OCI-LY7 (cell line): ENCODE data around the gene BHLHE41. TPM values are rescaled to one million over a fixed set of nuclear protein-coding genes. Genes with fewer than 3 reads are reported as not detected.

Experiments used
- BruUV-seq: library from RNA; stranded (reverse); fragments of 400-500 nt; replicated peaks from 2 replicates; lab custom pipeline; 2021; lab: Mats Ljungman, UMichigan
- CTCF ChIA-PET: fragments of 300-600 bp; sonication (Branson Sonifier 250); formaldehyde crosslinking; loops from one replicate; lab custom pipeline; 2022; ENCODE audit warnings: antibody characterized with exemption; ENCODE audit not compliant: unreplicated experiment; lab: Charles Lee
- POLR2A ChIA-PET: fragments of 300-600 bp; sonication (Branson Sonifier 250); formaldehyde crosslinking; loops from one replicate; lab custom pipeline; 2022; ENCODE audit warnings: antibody characterized with exemption; lab: Charles Lee
- DNase-seq: peaks from one replicate; pipeline ENCODE4 v3.0.0-alpha.2; 2015; ENCODE audit warnings: low spot score
- H2AFZ ChIP-seq: fragments of 200-600 bp; sonication (generic), shearing (Covaris generic); 2 replicates; pipeline ENCODE4 v1.6.1; 2014; ENCODE audit warnings: mild to moderate bottlenecking, antibody characterized with exemption, low read length, moderate library complexity
- H3K27ac ChIP-seq: fragments of 200-600 bp; sonication (generic); 2 replicates; pipeline ENCODE4 v1.5.1; 2014; ENCODE audit warnings: mixed run types, low read depth, mild to moderate bottlenecking, moderate library complexity, low read length, inconsistent platforms; ENCODE audit not compliant: poor library complexity, severe bottlenecking
- H3K36me3 ChIP-seq: fragments of 200-600 bp; sonication (generic); 2 replicates; pipeline ENCODE4 v1.6.1; 2014; ENCODE audit warnings: mild to moderate bottlenecking, antibody characterized with exemption, low read length, moderate library complexity, mixed read lengths; ENCODE audit not compliant: insufficient read depth
- H3K4me1 ChIP-seq: fragments of 200-600 bp; sonication (generic); 2 replicates; pipeline ENCODE4 v1.5.1; 2014; ENCODE audit warnings: mild to moderate bottlenecking, low read length; ENCODE audit not compliant: insufficient read depth, poor library complexity, severe bottlenecking
- H3K4me2 ChIP-seq: fragments of 200-600 bp; sonication (generic); 2 replicates; pipeline ENCODE4 v1.6.1; 2014; ENCODE audit warnings: mild to moderate bottlenecking, low read length
- H3K4me3 ChIP-seq: fragments of 200-600 bp; sonication (generic); 2 replicates; pipeline ENCODE4 v1.5.1; 2014; ENCODE audit warnings: mild to moderate bottlenecking, low read depth, low read length; ENCODE audit not compliant: poor library complexity, severe bottlenecking
- H3K79me2 ChIP-seq: fragments of 200-600 bp; sonication (generic); 2 replicates; pipeline ENCODE4 v1.6.1; 2016; ENCODE audit warnings: low read depth, mild to moderate bottlenecking, low read length, moderate library complexity, mixed read lengths; ENCODE audit not compliant: insufficient read depth
- H3K9me2 ChIP-seq: fragments of 200-600 bp; sonication (generic); 2 replicates; pipeline ENCODE4 v1.6.1; 2016; ENCODE audit warnings: mild to moderate bottlenecking, low read length, mixed read lengths; ENCODE audit not compliant: insufficient read depth
- H3K9me3 ChIP-seq: fragments of 200-600 bp; sonication (generic); 2 replicates; pipeline ENCODE4 v1.6.1; 2014; ENCODE audit warnings: mild to moderate bottlenecking, mixed run types, low read length, mixed read lengths
- H4K20me1 ChIP-seq: fragments of 200-600 bp; sonication (generic); 2 replicates; pipeline ENCODE4 v1.6.1; 2014; ENCODE audit warnings: mild to moderate bottlenecking, antibody characterized with exemption, low read length, moderate library complexity, mixed read lengths; ENCODE audit not compliant: insufficient read depth
- CTCF ChIP-seq: fragments of 200-600 bp; sonication (generic); conservative IDR thresholded peaks from 2 replicates; pipeline ENCODE4 v1.5.1; 2014; ENCODE audit warnings: mild to moderate bottlenecking, antibody characterized with exemption, low read length, moderate library complexity, mixed read lengths
- EZH2phosphoT487 ChIP-seq: fragments of 200-600 bp; sonication (generic); IDR thresholded peaks from 2 replicates; pipeline ENCODE4 v1.6.1; 2018; ENCODE audit warnings: low read depth, borderline replicate concordance, mild to moderate bottlenecking, mixed run types, antibody characterized with exemption, low read length, moderate library complexity, mixed read lengths
- intact Hi-C: fragments of 100-400 bp; cut with micrococcal nuclease; formaldehyde crosslinking; loops from one replicate; pipeline ENCODE4 v1.10.0; 2022; ENCODE audit not compliant: unreplicated experiment
- total RNA-seq, 2 experiments: library from RNA; depleted of rRNA in 1 of 2; stranded (reverse); fragments of >200 nt in 1 of 2; shearing (Covaris generic) in 1 of 2; gene quantifications; 2 replicates each; pipeline ENCODE4 v1.2.3, GENCODE V29; 2014 to 2022

Gene BHLHE41
- total RNA-seq, 2 experiments from 2014 or later: not detected

- no peaks in the 10 kb centered on the region for H3K9me3 ChIP-seq
- no peaks in the 10 kb centered on the region for H4K20me1 ChIP-seq
- no peak overlapping the region for H3K4me2 ChIP-seq
- no peaks in the 10 kb centered on the region for H3K4me1 ChIP-seq
- no TSS peak for BruUV-seq
- no peaks in the 10 kb centered on the region for H3K79me2 ChIP-seq
- intact Hi-C loops: no loop called here
- ChIA-PET CTCF (no interaction called here), POLR2A (interaction anchor here (0.6 kb wide), 1 partner anchor 1717 kb away, joined by 7 read pairs; no protein-coding TSS in a partner anchor)
- no peak overlapping the region for H3K27ac ChIP-seq
- H2AFZ ChIP-seq: no peak overlapping the region
- DNase-seq: no peak
- no peak overlapping the region for H3K4me3 ChIP-seq
- no peaks in the 10 kb centered on the region for H3K9me2 ChIP-seq
- no peaks in the 10 kb centered on the region for H3K36me3 ChIP-seq
- no peak for TF ChIP-seq CTCF
- TF ChIP-seq EZH2phosphoT487: no peak
These were observed 21.9 kb downstream of the BHLHE41 start for GRCh38 chr12:26102953-26103352.

- ChIA-PET CTCF (no interaction called here), POLR2A (no interaction called here)
- Histone ChIP-seq H3K9me3 (no peaks in the 10 kb centered on the region), H4K20me1 (no peaks in the 10 kb centered on the region), H3K79me2 (no peaks in the 10 kb centered on the region), H3K4me2 (no peak overlapping the region), H3K27ac (no peak overlapping the region), H3K9me2 (no peaks in the 10 kb centered on the region), H2AFZ (no peak overlapping the region), H3K36me3 (no peaks in the 10 kb centered on the region), H3K4me1 (no peaks in the 10 kb centered on the region), H3K4me3 (no peak overlapping the region)
- no peak for DNase-seq
- no peak for TF ChIP-seq EZH2phosphoT487
- no peak for TF ChIP-seq CTCF
- no TSS peak for BruUV-seq
- intact Hi-C loops: no loop called here
These were observed 23.1 kb downstream of the BHLHE41 start for GRCh38 chr12:26101763-26102162.

- Histone ChIP-seq H3K4me3 (no peak overlapping the region), H3K4me1 (no peaks in the 10 kb centered on the region), H2AFZ (no peak overlapping the region), H3K36me3 (no peaks in the 10 kb centered on the region), H3K9me3 (no peaks in the 10 kb centered on the region), H3K9me2 (no peaks in the 10 kb centered on the region), H3K4me2 (no peak overlapping the region), H3K27ac (no peak overlapping the region), H3K79me2 (no peaks in the 10 kb centered on the region), H4K20me1 (no peaks in the 10 kb centered on the region)
- no TSS peak for BruUV-seq
- no peak for TF ChIP-seq EZH2phosphoT487
- no peak for TF ChIP-seq CTCF
- ChIA-PET CTCF (no interaction called here), POLR2A (no interaction called here)
- DNase-seq: no peak
- intact Hi-C loops: no loop called here
These were observed 23.5 kb downstream of the BHLHE41 start for GRCh38 chr12:26101350-26101734.
